Ammon's horn (tissue), 1 donor: ENCODE results near the gene HIBCH.

Experiments used
- DNase-seq: peaks from one replicate; pipeline ENCODE4 v3.0.0-alpha.2; 2016; ENCODE audit warnings: low spot score

The HIBCH gene

GRCh38 chr2:190156530-190157212, 163.0 kb downstream of the HIBCH start:
- DNase-seq, result no peak
